GM12865 (cell line): ENCODE data around the gene ACTL6A.
A peak's percentile ranks its signal among the peaks of the same experiment; 100 is the strongest.

Experiments
- DNase-seq: peaks from one replicate; pipeline ENCODE4 v3.0.0; 2010; ENCODE audit warnings: low read depth
- H3K4me3 ChIP-seq: 2 replicates; pipeline ENCODE4 v1.5.1; 2011; ENCODE audit warnings: mild to moderate bottlenecking, low read depth, low read length, control low read depth
- TF ChIP-seq, protein P1 (sequence below): IDR thresholded peaks from 2 replicates; pipeline ENCODE4 v1.5.1; 2011; ENCODE audit warnings: low read length, control low read depth, low read depth, inconsistent platforms; ENCODE audit not compliant: insufficient read depth; ENCODE audit errors: missing control alignments

ACTL6A gene

DNA sequence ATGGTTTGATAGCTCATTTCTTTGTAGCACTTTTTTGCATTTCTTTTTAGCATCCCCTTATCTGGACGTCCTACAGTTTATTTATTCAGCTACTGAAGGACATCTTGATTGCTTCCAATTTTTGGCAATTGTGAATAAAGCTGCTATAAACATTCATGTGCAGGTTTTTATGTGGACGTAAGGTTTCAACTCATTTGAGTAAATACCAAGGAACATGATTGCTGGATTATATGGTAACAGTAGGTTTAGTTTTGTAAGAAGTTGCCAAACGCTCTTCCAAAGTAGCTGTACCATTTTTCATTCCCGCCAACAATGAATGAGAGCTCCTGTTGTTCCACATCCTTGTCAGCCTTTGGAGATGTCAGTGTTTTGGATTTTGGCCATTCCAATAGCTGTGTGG lies 29.5 kb upstream of the ACTL6A start:
- H3K4me3 ChIP-seq = no peak overlapping the region
- TF ChIP-seq, protein P1, sequence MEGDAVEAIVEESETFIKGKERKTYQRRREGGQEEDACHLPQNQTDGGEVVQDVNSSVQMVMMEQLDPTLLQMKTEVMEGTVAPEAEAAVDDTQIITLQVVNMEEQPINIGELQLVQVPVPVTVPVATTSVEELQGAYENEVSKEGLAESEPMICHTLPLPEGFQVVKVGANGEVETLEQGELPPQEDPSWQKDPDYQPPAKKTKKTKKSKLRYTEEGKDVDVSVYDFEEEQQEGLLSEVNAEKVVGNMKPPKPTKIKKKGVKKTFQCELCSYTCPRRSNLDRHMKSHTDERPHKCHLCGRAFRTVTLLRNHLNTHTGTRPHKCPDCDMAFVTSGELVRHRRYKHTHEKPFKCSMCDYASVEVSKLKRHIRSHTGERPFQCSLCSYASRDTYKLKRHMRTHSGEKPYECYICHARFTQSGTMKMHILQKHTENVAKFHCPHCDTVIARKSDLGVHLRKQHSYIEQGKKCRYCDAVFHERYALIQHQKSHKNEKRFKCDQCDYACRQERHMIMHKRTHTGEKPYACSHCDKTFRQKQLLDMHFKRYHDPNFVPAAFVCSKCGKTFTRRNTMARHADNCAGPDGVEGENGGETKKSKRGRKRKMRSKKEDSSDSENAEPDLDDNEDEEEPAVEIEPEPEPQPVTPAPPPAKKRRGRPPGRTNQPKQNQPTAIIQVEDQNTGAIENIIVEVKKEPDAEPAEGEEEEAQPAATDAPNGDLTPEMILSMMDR = no peak
- no peak for DNase-seq

DNA sequence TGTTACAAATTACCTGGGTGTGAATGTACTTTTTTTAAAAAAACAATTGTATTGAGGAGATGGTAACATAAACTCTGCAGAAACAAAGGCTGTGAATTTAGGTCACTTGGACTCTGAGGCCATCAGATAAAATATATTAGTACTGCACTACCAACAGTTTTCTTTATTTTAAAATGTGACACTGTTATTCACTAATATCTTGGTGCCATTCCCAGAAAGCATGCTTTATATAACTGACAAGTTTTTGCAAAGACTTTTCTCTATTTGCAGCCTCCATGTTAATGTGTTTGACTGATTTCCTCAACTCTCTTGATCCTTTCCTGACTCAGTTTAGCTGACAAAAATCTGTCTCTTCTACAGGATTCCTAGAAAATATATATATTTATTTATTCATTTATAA lies 26.5 kb upstream of the ACTL6A start:
- TF ChIP-seq, protein P1 = no peak
- no peak overlapping the region for H3K4me3 ChIP-seq
- DNase-seq = no peak

DNA sequence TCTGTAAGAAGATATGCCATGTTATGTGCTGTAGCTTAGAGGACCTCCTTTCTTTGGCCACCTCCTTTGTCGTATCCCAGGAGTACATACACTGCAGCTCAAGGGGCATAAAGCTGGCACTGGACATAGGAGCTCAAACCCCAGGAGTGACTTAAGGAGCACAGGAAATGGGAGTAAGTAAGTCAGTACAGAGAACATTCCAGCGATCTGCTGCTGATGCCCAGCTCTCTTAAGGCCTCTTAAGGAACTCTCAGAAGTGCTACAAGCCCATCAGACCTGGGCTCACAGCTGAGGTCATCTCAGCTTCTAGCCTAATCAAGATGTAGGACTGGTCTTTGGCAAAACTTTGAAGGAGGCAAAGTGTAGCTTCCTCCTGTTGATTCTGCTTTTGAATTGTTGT lies 21.6 kb upstream of the ACTL6A start:
- DNase-seq = no peak
- TF ChIP-seq, protein P1 = no peak
- no peak overlapping the region for H3K4me3 ChIP-seq

DNA sequence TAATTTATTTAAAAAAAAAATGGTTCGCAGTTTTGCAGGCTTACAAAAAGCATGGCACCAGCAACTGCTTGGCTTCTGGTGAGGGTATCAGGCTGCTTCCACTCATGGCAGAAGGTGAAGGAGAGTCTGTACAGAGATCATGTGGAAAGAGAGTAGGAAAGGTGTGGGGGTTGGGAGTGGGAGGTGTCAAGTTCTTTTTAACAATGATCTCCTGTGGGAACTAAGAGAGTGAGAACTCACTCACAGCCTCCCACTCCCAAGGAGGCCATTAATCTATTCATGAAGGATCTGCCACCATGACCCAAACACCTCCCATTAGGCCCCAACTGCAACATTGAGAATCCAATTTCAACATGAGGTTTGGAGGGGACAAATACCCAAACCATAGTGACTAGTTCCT lies 21.1 kb upstream of the ACTL6A start:
- TF ChIP-seq, protein P1 = no peak
- no peak overlapping the region for H3K4me3 ChIP-seq

DNA sequence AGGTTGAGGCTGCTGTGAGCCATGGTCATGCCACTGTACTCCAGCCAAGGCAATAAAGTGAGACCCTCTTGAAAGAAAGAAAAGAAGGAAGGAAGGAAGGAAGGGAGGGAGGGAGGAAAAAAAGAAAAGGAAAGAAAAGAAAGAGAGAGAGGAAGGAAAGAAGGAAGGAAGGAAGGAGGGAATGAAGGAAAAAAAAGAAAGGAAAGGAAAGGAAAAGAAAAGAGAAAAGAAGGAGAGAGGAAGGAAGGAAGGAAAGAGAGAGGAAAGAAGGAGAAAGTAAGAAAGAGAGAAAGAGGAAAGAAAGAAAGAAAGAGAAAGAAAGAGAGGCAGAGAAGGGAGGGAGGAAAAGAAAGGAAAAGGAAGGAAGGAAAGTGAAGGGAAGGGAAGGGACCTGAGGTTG lies 20.4 kb upstream of the ACTL6A start:
- DNase-seq = no peak
- TF ChIP-seq, protein P1 = no peak
- no peak overlapping the region for H3K4me3 ChIP-seq

More for the DNA sequence above, 21.1 kb upstream of the ACTL6A start:
- DNase-seq = no peak

DNA sequence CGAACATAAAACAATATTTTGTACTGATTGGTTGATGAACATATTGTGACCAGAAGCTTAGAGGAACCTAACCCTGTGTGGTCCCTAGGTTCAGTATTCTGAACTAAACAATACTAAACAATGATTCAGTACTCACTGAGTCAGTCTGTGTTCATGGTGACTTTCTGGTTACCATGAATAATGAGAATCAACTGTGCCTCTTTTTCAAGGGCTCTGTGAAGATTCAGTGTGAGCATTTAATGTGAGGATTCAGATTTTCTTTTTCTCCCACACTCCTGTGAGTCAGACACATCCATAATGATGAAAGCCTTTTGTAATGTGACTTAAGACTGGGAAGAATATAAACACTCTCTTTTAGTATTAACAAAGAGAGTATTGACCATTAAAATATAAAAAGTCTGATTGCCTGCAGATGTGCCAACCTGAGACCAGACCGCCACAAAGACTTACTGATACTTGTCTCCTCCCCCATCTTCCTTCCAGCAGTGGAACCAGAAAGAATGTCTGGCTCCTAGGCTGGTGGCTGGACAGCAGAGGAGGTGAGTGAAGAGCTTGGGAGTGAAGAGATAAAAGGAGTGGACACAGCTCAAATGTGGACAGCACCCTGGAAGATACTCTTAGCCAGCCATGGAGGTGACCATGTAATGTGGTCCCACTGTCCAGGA lies 17.6 kb upstream of the ACTL6A start:
- TF ChIP-seq, protein P1 = no peak
- H3K4me3 ChIP-seq = no peak overlapping the region

GRCh38 chr3:179546814-179547241 lies 15.9 kb upstream of the ACTL6A start:
- TF ChIP-seq, protein P1 = no peak
- peak; percentile 47 for DNase-seq
- H3K4me3 ChIP-seq = no peak overlapping the region

More for the DNA sequence above, 17.6 kb upstream of the ACTL6A start:
- DNase-seq = no peak
